Measurements from ENCODE around the gene PACS2.
A peak's percentile ranks its signal among the peaks of the same experiment; 100 is the strongest.

PACS2 gene

DNA sequence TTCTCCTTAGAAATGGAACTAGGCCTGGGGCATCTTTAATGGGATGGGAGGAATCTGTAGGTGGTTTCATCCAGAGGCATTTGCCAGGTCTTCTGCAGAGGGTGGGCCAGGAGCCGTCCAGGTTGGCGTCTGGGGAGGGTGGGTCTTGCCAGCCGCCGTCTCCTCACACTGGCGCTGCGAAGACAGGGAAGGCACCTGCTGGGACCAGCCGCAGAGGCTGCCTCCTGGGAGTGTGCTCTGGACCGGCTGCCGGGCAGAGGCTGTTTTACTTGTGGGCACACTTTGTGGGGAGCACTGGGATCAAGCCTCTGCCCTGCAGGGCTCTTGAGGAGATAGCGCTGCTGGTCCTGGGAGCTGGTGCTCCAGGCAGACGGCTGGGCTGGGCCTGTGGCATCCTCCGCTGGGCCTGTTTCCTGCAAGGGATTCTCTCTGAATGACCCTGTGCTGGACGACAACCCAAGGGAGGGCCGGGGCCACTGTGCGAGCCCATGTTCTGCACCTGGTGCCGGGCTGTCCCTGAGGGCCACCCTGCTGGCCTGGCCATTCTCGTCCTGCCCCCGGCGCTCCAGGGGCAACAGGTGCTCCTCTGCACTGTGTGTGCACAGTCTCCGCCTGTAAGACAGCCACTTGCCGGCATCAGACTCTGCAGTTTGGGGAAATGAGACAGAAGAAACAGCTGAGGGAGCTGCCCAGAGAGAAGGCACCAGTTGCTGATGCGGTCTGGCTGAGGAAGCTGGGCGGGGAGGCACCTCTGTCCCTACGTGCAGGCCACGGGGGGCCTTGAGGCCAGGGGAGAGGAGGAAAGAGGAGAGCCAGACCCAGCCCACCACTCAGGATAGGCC, 73.8 kb downstream of the PACS2 start:
- no peak for DNase-seq (ENCODE audit: low read depth in 2 of 2)

GRCh38 chr14:105388976-105389375, 74.4 kb downstream of the PACS2 start:
- no peak for DNase-seq (ENCODE audit: low read depth in 2 of 2)

GRCh38 chr14:105389534-105389933, 75.0 kb downstream of the PACS2 start:
- no peak for DNase-seq (ENCODE audit: low read depth in 2 of 2)

DNA sequence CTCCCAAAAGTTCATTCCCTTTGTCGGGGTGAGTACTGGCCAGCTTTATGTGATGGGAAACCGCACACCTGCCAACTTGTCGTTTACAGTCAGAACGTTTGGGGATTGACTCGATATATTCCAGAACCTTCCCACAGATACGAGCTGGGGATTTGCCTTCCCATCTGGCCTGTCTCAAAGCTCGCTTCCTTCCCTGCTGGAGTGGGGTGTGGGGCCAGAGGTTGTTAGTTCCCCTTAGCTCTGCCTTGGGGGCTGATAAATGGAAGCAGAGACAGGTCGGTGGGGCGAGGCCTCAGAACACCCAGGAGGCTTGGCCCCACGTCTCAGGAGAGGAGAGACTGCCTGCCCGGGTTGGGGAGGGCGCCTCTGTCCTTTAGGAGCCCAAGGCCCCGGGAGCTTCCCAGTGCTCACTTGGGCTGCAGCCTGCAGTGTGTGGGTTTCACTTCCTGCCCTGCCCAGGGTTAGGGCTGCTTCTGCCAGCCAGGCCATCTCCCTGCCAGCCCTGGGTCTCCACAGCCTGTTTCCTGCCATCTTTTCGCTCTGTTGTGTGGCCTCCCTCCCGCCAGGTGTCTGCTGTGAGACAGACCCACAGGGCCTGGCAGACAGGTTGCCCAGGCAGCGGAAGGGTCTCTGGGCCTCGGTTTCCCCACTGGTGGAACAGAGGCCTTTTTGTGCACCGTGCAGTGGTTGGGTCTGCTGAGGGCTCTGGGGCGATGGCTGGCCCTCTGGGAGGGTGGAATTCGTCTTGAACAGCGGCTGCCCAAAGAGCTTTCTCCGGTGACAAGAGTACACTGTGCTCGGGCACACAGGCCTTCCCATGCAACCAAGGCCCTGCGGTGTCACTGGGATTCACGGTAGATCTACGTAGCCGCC, 75.7 kb downstream of the PACS2 start:
- no peak for DNase-seq (ENCODE audit: low read depth in 2 of 2)

- no peak for DNase-seq (ENCODE audit: low read depth in 2 of 2)
Measured at GRCh38 chr14:105390849-105391500, 76.4 kb downstream of the PACS2 start.

DNA sequence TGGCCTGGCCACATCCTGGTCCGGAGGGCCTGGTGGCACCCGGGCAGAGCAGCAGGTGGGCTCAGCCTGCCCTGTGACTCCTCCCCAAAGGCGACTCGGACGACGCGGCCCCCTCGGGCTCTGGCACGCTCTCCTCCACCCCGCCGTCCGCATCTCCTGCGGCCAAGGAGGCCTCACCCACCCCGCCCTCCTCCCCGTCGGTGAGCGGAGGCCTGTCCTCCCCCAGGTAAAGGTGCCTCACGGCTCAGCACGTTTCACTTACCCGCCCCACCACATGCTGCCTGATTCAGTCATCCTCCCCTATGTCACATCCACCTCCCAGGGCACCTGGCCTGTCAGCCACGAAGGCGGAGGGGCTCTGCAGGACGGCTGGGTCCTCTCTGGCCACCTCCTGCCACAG, 77.0 kb downstream of the PACS2 start:
- DNase-seq (ENCODE audit: low read depth in 2 of 2), result no peak

GRCh38 chr14:105392131-105393090, 77.9 kb downstream of the PACS2 start:
- no peak for DNase-seq (ENCODE audit: low read depth in 2 of 2)

DNA sequence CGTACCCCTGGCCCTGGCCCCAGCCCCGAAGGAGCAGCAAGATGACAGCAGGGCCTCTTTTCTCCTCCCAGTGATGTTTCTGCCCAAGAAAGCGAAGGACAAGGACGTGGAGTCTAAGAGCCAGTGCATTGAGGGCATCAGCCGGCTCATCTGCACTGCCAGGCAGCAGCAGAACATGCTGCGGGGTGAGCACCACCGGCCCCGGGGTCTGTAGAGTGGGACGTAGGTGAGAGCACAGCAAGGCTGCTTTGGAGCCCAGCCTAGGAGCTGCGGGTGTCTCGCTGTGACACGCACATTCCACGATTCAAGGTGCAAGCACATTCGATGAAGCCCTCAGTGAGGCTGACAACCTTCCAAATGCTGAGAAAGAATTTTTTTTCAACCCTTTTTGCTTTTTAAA, 78.6 kb downstream of the PACS2 start:
- DNase-seq (ENCODE audit: low read depth in 2 of 2), result no peak

GRCh38 chr14:105394714-105395537, 80.4 kb downstream of the PACS2 start:
- no peak for DNase-seq (ENCODE audit: low read depth in 2 of 2)

DNA sequence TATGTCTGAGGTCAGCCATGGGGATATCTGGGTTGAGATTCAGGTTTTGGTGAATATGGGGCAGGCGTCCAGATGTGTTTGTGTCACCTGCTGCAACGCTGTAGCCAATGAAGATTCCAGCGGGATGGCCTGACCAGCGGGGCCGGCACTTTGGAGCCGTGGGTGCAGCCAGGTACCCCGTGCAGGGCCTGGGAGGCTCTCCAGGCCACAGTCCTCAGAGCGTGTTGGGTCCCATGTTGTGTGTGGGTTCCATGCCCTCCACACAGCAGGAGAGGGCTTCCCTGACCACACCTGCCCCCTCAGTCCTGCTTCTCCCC, 80.9 kb downstream of the PACS2 start:
- DNase-seq (ENCODE audit: low read depth in 2 of 2), result no peak

DNA sequence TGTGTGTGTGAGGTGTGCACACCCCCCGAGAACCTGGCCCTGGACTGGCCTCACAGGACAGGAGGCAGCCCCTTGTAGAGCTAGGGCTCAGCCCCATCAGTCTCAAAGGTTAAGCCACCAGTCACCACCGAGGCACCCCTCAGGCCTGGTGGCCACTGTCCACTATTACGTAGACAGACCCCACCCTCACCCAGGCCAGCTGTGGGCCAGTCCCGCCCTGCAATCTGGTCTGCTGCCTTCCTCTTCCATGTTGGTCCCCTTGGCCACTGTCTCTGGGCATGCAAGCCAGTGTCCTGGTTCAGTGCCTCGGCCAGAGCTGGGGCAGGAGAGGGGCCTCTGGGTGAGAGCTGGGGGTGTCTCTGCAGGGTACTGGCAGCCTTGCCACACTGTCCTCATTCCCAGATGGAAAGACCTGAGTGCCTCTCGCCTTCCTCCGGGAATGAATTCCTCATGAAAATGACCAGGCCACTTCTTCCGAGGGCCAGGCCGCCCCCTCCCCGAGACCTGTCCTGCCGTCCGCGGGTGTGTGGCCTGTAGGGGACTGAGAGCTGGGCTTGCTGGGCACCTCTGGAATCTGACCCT, 82.9 kb downstream of the PACS2 start:
- DNase-seq (ENCODE audit: low read depth in 2 of 2), result no peak

GRCh38 chr14:105398044-105398725, 83.6 kb downstream of the PACS2 start, which contains the start of gene TEX22:
TEX22 (plus strand) TSS chr14:105398538; CDS start chr14:105399341, 803 bp downstream.
- peak; percentile 92 to 98 for DNase-seq (ENCODE audit: low read depth in 2 of 2)

DNA sequence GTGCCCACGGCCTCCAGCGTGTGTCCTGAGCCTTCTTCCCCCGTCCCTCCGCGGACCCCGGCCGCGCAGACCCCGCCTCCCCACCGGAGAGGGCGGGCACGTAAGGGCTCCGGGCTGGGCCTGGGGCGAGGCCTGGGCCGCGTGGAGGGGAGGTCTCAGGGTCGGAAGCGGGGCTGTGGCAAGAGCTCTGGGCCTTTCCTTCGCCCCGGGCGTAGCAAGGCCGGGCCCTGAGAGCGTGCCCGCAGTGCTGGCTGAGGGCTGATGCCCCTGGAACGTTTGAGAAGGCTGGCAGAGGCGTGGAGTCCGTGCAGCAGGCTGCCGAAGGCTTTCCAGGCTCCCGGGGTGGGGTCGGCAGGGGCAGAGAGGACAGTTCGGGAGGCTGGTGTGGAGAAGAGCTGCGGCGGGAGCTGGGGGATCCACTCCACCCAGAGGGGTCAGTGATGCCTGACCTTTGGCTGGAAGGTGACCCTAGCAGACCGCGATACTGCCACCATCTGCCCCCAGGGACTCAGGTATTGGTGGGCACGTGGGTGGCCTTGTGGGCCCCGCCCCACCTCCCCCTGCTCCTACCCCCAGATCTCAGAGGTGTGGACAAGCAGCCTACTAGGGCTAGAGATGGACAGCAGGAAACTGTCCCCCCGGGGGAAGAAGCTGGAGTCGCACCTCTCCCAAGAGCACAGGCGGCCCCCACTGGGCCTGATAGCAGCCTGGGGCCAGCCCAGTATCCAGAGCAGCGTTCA, 84.3 kb downstream of the PACS2 start:
- peak in 1 of 2 donors; percentile 37 for DNase-seq (ENCODE audit: low read depth in 2 of 2)

- no peak for DNase-seq (ENCODE audit: low read depth in 2 of 2)
Measured at GRCh38 chr14:105399466-105399775, 84.9 kb downstream of the PACS2 start.

GRCh38 chr14:105400016-105400415, 85.5 kb downstream of the PACS2 start:
- DNase-seq (ENCODE audit: low read depth in 2 of 2), result no peak

- no peak for DNase-seq (ENCODE audit: low read depth in 2 of 2)
Measured at GRCh38 chr14:105401699-105402098, 87.2 kb downstream of the PACS2 start.

DNA sequence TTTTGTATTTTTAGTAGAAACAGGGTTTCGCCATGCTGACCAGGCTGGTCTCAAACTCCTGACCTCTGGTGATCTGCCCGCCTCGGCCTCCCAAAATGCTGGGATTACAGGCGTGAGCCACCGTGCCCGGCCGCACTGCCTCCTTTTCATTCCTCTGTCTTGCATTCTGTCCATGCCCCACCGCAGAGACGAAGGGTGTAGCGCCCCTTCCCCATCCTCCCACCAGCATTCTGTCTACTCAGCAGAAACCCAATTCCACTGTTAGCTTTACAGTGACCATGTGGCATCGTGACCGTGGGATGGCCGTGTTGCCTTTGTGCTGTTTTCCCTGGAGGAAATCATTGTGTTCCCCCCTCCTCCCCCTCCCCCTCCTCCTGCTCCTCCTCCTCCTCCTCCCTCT, 94.0 kb downstream of the PACS2 start:
- DNase-seq (ENCODE audit: low read depth in 2 of 2), result no peak

DNA sequence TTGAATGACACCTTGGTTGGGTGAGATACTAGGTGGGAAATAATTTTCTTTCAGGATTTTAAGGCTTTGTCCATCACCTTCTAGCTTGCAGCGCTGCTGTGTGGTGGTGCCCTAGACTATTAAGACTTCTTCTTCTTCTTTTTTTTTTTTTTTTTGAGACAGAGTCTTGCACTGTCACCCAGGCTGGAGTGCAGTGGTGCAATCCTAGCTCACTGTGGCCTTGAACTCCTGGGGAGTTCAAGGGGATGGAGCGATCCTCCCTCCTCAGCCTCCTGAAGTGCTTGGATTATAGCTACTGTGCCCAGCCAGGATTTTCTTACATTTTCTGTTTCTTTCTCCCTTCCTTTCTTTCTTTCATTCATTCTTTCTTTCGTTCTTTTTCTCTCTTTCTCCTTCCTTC, 94.8 kb downstream of the PACS2 start:
- DNase-seq (ENCODE audit: low read depth in 2 of 2), result no peak

DNA sequence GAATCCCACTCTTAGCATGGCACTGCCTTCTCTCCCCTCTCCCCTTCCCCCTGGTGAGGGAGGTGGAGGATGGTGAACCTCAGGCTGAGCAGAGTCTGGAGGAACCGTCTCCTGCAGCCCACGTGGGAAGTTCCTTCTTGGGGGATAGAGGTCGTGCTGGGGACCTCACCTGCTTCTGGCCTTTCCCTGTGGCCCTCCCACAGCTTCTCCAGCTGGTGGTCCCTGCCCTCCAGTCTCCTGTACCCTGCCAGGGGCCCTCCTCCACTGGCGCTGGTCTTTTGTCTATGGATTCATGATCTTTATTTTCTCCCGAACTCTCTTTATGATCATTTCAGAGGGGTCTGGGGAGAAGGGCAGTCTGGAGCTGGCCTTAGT, 96.1 kb downstream of the PACS2 start:
- no peak for DNase-seq (ENCODE audit: low read depth in 2 of 2)
